ENCODE data around the gene OR10Z1.

The OR10Z1 gene

GRCh38 chr1:158613764-158614163 is 8.7 kb downstream of the OR10Z1 start:
- H3K4me3 ChIP-seq (ENCODE audit: low read depth, low read length): no peak overlapping the region
- no peak for TF ChIP-seq CTCF (IDR thresholded peaks at IDR 0.05; ENCODE audit: low read depth, low read length)
- in situ Hi-C loops (cut with HindIII; ENCODE audit: low sequenced_read_pairs): no loop called here
- DNase-seq (ENCODE audit: low read depth, low spot score): no peak

DNA sequence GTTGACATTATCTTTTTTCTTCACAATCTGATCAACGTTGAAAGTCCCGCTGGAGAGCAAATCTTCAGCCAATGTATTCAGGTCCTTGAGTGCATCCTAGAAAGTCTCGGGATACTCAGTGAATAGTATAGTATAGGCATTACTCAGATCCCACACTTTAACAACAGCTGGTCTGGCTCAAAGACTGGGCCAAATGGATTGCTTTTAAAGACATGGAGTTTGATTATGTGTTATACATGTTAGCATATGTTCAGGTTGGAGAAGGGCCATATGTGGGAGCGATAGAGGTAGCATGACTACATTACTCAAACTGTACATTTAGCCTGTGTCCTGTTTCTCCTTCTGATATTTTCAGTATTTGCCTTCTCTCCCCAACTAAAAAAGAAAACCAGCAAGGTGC is 33.1 kb downstream of the OR10Z1 start:
- no peak for TF ChIP-seq CTCF (IDR thresholded peaks at IDR 0.05; ENCODE audit: low read depth, low read length)
- H3K4me3 ChIP-seq (ENCODE audit: low read depth, low read length): no peak overlapping the region
- no peak for DNase-seq (ENCODE audit: low read depth, low spot score)
- in situ Hi-C loops (cut with HindIII; ENCODE audit: low sequenced_read_pairs): no loop called here

GRCh38 chr1:158638904-158639303 is 33.8 kb downstream of the OR10Z1 start:
- H3K4me3 ChIP-seq (ENCODE audit: low read depth, low read length): no peak overlapping the region
- in situ Hi-C loops (cut with HindIII; ENCODE audit: low sequenced_read_pairs): no loop called here
- no peak for DNase-seq (ENCODE audit: low read depth, low spot score)
- no peak for TF ChIP-seq CTCF (IDR thresholded peaks at IDR 0.05; ENCODE audit: low read depth, low read length)

GRCh38 chr1:158644449-158644848 is 39.4 kb downstream of the OR10Z1 start:
- no peak for DNase-seq (ENCODE audit: low read depth, low spot score)
- no peak for TF ChIP-seq CTCF (IDR thresholded peaks at IDR 0.05; ENCODE audit: low read depth, low read length)
- no peak overlapping the region for H3K4me3 ChIP-seq (ENCODE audit: low read depth, low read length)
- in situ Hi-C loops (cut with HindIII; ENCODE audit: low sequenced_read_pairs): no loop called here

DNA sequence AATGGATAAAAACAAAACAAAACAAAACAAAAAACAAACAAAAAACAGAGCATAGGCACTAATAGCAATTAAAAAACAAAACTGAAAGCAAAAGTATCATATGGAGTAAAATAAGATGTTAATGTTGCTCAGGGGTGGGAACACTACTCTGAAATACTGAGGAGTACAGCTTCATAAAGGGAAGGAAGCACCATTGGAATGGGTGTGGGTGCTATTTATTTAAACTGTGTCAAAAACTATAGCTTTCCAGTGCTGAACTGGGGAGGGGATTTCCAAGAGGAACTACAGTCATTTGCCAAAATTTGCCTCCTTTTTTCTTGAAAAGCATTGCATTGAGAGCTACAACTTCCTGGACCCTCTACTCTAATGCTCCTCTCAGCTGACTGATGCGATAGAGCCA is 41.4 kb downstream of the OR10Z1 start:
- in situ Hi-C loops (cut with HindIII; ENCODE audit: low sequenced_read_pairs): no loop called here
- no peak overlapping the region for H3K4me3 ChIP-seq (ENCODE audit: low read depth, low read length)
- no peak for TF ChIP-seq CTCF (IDR thresholded peaks at IDR 0.05; ENCODE audit: low read depth, low read length)

GRCh38 chr1:158649052-158649451 is 44.0 kb downstream of the OR10Z1 start:
- no peak overlapping the region for H3K4me3 ChIP-seq (ENCODE audit: low read depth, low read length)
- DNase-seq (ENCODE audit: low read depth, low spot score): no peak
- in situ Hi-C loops (cut with HindIII; ENCODE audit: low sequenced_read_pairs): no loop called here
- TF ChIP-seq CTCF (IDR thresholded peaks at IDR 0.05; ENCODE audit: low read depth, low read length): no peak

More for the DNA sequence above, 41.4 kb downstream of the OR10Z1 start:
- DNase-seq (ENCODE audit: low read depth, low spot score): no peak
